NT2/D1 (cell line): ENCODE results near the gene STK35.

Source experiments
- DNase-seq: peaks from one replicate; pipeline ENCODE4 v3.0.0-alpha.2; 2011; ENCODE audit warnings: low read depth, low spot score
- H3K27me3 ChIP-seq: 2 replicates; pipeline ENCODE4 v1.6.0; 2011; ENCODE audit warnings: mild to moderate bottlenecking; ENCODE audit not compliant: insufficient read length, insufficient read depth
- H3K36me3 ChIP-seq: 2 replicates; pipeline ENCODE4 v1.6.1; 2011; ENCODE audit warnings: mild to moderate bottlenecking, low read length, mixed read lengths; ENCODE audit not compliant: insufficient read depth, insufficient read length
- H3K4me1 ChIP-seq: 2 replicates; pipeline ENCODE4 v1.5.1; 2011; ENCODE audit not compliant: insufficient read depth, insufficient read length
- H3K4me3 ChIP-seq: 2 replicates; pipeline ENCODE4 v1.5.1; 2011; ENCODE audit warnings: low read depth; ENCODE audit not compliant: insufficient read length
- H3K9ac ChIP-seq: 2 replicates; pipeline ENCODE4 v1.6.0; 2011; ENCODE audit warnings: low read depth; ENCODE audit not compliant: insufficient read length
- H3K9me3 ChIP-seq: 2 replicates; pipeline ENCODE4 v1.5.1; 2011; ENCODE audit warnings: mild to moderate bottlenecking, low read length; ENCODE audit not compliant: insufficient read depth
- SUZ12 ChIP-seq: IDR thresholded peaks from 2 replicates; pipeline ENCODE4 v1.6.1; 2011; ENCODE audit not compliant: insufficient read length, insufficient read depth; ENCODE audit errors: extremely low read depth
- YY1 ChIP-seq: IDR thresholded peaks from 2 replicates; pipeline ENCODE4 v1.6.1; 2011; ENCODE audit not compliant: insufficient read length, insufficient read depth
- ZNF274 ChIP-seq: IDR thresholded peaks from 2 replicates; pipeline ENCODE4 v1.6.1; 2011; ENCODE audit warnings: mild to moderate bottlenecking, low read depth, low read length

The STK35 gene

GRCh38 chr20:2197166-2197565, 95.5 kb downstream of the STK35 start:
- TF ChIP-seq YY1 (no peak), ZNF274 (no peak), SUZ12 (no peak)
- no peak for DNase-seq
- Histone ChIP-seq H3K36me3 (no peaks in the 10 kb centered on the region), H3K9me3 (no peaks in the 10 kb centered on the region), H3K9ac (no peak overlapping the region), H3K4me1 (peaks cover 2% of the 10 kb centered on the region), H3K4me3 (no peak overlapping the region), H3K27me3 (no peaks in the 10 kb centered on the region)
